Right lobe of liver (tissue), 6 donors: Measurements from ENCODE around the gene AJUBA. TPM values are rescaled to one million over a fixed set of nuclear protein-coding genes. Genes with fewer than 3 reads are reported as not detected.
"Not testable (repeated sequence)": the region's sequence is repeated elsewhere in the genome, so short reads cannot be mapped to it uniquely, and the experiment has no call there.

ENCODE experiments used
- ATAC-seq, 4 donors: fragments of 200-7000 bp; cut with Tn5 transposase; one replicate each; pipeline ENCODE4 v1.9.1; 2020; ENCODE audit warnings: mild to moderate bottlenecking in 4 of 4, moderate library complexity in 4 of 4
- DNase-seq, 3 donors: peaks; one replicate each; pipeline ENCODE4 v3.0.0-alpha.2; 2020
- H3K27ac ChIP-seq, 3 donors: fragments of 200-600 bp; one replicate each; pipeline ENCODE4 v1.8.0; 2022
- H3K27me3 ChIP-seq, 2 donors: fragments of 200-600 bp; one replicate each; pipeline ENCODE4 v1.8.0; 2022
- H3K36me3 ChIP-seq, 4 donors: fragments of 200-600 bp; sonication (generic) in 1 of 4; one replicate each; pipeline versions ENCODE4 v1.5.1 to v1.8.0; 2017 to 2022; ENCODE audit warnings: control low read depth in 1 of 4
- H3K4me1 ChIP-seq, 4 donors: fragments of 200-600 bp; sonication (generic) in 1 of 4; one replicate each; pipeline versions ENCODE4 v1.5.1 to v1.8.0; 2017 to 2022; ENCODE audit warnings: control low read depth in 1 of 4
- H3K4me3 ChIP-seq, 3 donors: fragments of 200-600 bp; one replicate each; pipeline ENCODE4 v1.8.0; 2022
- H3K9me3 ChIP-seq, 4 donors: fragments of 200-600 bp; sonication (generic) in 1 of 4; one replicate each; pipeline versions ENCODE4 v1.5.1 to v1.8.0; 2017 to 2022; ENCODE audit warnings: control low read depth in 1 of 4
- POLR2A ChIP-seq: fragments of 450-650 bp; IDR thresholded peaks from one replicate; pipeline ENCODE4 v1.6.1; 2017; ENCODE audit warnings: antibody characterized with exemption, mild to moderate bottlenecking
- WGBS: methylation state at CpG from one replicate; pipeline ENCODE4 v1.1.6; 2018; ENCODE audit warnings: low coverage, low lambda C conversion rate; ENCODE audit not compliant: insufficient coverage; ENCODE audit errors: missing lambda C conversion rate; 5-methylcytosine and 5-hydroxymethylcytosine counted together
- intact Hi-C, 2 donors: fragments of 100-400 bp; cut with DNase I; formaldehyde crosslinking; loops; one replicate each; pipeline versions ENCODE4 v1.11.2 to v1.14.1; 2022
- total RNA-seq, 6 experiments: library from RNA; depleted of rRNA in 2 of 6; stranded (reverse); fragments of >200 nt in 2 of 6; fragmentation: NEBNext Ultra II Directional in 3 of 6; extraction: Animal tissue kit (Norgen Biotek cat#: 25700) in 3 of 6; gene quantifications; one replicate each; pipeline versions ENCODE4 v1.1.0 to v1.2.4, GENCODE V29; 2016 to 2023
- TF ChIP-seq, protein P1 (sequence below), 4 donors: fragments of 200-600 bp in 3 of 4; fragments of 450-650 bp in 1 of 4; IDR thresholded peaks; one replicate each; pipeline versions ENCODE4 v1.5.1 to v1.8.0; 2016 to 2022; ENCODE audit warnings: antibody characterized with exemption in 4 of 4, mild to moderate bottlenecking in 2 of 4
- donor health status: DM: no; HTN: yes; CAD: no.
- donor health status: DM: no; HTN: no; CAD: no.
- donor health status: DM: no; HTN: no; CAD: no.
- donor health status: DM: no; HTN: yes; CAD: no.
- donor health status: DM: no; HTN: yes; CAD: no.

The AJUBA gene
- total RNA-seq, 6 experiments from 2014 or later: 7.8 to 64.6 (median 54.2) TPM

DNA sequence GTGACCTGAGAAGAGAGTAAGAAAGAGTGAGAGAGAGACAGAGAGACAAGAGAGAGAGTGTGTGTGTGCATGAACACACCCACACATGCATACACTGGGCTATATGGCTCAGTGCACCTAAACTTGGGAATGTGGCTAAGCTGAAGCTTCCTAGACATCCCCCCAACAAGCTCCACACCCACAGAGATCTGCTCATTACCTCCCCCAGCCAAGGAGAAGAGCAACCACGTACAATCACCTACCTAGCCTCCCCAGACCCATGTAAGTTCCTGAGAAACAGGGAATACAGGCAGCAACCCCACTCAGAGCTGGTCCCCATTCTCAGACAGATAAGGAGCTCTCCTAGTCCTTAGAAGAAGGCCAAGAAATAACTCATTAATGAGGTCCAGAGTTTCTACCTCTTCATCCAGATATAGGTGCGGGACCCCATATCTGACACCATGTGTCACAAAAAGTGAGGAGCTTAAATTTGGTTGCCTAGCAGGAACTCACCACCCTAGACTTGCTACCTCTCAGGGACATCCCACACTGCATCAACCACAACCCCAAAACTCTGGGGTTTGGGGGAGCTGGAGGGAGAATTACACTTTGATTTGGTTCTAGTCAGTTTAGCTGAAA lies 9.9 kb downstream of the AJUBA start:
- no peak for DNase-seq
- Histone ChIP-seq H3K27me3 (no peaks in the 10 kb centered on the region), H3K4me1 (peaks cover 0 to 40% (median 16%) of the 10 kb centered on the region in 4 donors), H3K9me3 (no peaks in the 10 kb centered on the region), H3K4me3 (no peak overlapping the region), H3K36me3 (peaks cover 0 to 26% (median 3%) of the 10 kb centered on the region in 4 donors), H3K27ac (no peak overlapping the region)
- intact Hi-C loops: no loop called here
- no peak for TF ChIP-seq POLR2A
- TF ChIP-seq, protein P1, sequence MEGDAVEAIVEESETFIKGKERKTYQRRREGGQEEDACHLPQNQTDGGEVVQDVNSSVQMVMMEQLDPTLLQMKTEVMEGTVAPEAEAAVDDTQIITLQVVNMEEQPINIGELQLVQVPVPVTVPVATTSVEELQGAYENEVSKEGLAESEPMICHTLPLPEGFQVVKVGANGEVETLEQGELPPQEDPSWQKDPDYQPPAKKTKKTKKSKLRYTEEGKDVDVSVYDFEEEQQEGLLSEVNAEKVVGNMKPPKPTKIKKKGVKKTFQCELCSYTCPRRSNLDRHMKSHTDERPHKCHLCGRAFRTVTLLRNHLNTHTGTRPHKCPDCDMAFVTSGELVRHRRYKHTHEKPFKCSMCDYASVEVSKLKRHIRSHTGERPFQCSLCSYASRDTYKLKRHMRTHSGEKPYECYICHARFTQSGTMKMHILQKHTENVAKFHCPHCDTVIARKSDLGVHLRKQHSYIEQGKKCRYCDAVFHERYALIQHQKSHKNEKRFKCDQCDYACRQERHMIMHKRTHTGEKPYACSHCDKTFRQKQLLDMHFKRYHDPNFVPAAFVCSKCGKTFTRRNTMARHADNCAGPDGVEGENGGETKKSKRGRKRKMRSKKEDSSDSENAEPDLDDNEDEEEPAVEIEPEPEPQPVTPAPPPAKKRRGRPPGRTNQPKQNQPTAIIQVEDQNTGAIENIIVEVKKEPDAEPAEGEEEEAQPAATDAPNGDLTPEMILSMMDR (IDR thresholded peaks at IDR 0.05): no peak
- no peak for ATAC-seq
- 100% methylated on average over 1 of the region's 2 CpGs for WGBS

DNA sequence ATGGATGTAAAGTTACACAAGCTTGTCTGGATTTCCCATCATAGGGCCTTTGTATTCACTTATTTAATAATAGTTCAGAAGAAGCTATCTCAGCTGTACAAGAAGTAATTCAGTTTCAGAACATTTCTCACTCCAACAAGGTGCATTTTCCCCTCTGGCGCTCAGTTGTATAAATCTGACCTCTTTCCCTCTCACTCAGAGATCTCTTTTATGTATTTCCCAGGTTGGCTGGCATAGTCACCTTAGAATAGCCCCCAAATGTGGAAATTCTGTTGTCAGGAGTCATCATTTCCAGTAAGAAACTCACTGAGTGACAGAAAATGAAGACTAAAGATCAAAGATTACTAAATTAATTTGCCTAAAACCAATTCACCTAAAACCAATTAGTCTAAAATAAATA lies 11.2 kb downstream of the AJUBA start:
- H3K4me1 ChIP-seq: peaks cover 0 to 30% (median 9%) of the 10 kb centered on the region in 4 donors
- ATAC-seq (no peak), DNase-seq (no peak)
- H3K27me3 ChIP-seq: no peaks in the 10 kb centered on the region
- intact Hi-C loops: no loop called here
- no peaks in the 10 kb centered on the region for H3K9me3 ChIP-seq
- H3K36me3 ChIP-seq: peaks cover 0 to 26% (median 3%) of the 10 kb centered on the region in 4 donors
- no peak overlapping the region for H3K4me3 ChIP-seq
- no peak overlapping the region for H3K27ac ChIP-seq
- 80% methylated on average over 1 of the region's 1 CpG for WGBS
- TF ChIP-seq, protein P1 (IDR thresholded peaks at IDR 0.05): no peak
- no peak for TF ChIP-seq POLR2A

DNA sequence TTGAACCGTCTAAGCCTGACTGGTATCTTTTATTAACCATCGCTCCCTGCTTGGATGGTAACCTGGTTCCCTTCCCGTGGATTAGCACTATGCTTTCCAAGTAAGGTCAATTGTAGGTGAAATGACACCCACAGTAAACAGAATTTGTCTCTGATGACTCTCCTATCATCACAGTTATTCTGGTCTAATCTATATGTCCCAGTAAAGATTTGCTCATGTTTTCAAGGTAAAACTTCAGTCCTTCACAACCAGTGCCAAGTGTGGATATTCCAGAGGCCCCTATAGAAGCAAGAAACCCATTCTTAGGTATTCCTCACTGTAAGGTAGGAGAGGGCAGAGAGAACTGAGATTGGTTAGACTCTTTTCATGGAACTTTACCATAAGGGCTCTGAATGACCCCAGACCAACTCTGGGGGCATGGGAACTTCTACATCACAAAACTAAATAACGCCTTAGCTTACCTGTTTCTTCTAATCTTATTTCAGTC lies 15.5 kb downstream of the AJUBA start:
- H3K36me3 ChIP-seq: peaks cover 0 to 7% (median under 1%) of the 10 kb centered on the region in 4 donors
- no peaks in the 10 kb centered on the region for H3K4me1 ChIP-seq
- H3K27me3 ChIP-seq: no peaks in the 10 kb centered on the region
- DNase-seq: no peak
- H3K4me3 ChIP-seq: no peak overlapping the region
- 46% methylated on average over 4 of the region's 4 CpGs for WGBS
- TF ChIP-seq POLR2A: peak; percentile 9
- TF ChIP-seq, protein P1 (IDR thresholded peaks at IDR 0.05): no peak
- intact Hi-C loops: no loop called here
- H3K9me3 ChIP-seq: no peaks in the 10 kb centered on the region
- ATAC-seq: peak in 2 of 4 donors; percentile 16 to 66
- H3K27ac ChIP-seq: no peak overlapping the region

DNA sequence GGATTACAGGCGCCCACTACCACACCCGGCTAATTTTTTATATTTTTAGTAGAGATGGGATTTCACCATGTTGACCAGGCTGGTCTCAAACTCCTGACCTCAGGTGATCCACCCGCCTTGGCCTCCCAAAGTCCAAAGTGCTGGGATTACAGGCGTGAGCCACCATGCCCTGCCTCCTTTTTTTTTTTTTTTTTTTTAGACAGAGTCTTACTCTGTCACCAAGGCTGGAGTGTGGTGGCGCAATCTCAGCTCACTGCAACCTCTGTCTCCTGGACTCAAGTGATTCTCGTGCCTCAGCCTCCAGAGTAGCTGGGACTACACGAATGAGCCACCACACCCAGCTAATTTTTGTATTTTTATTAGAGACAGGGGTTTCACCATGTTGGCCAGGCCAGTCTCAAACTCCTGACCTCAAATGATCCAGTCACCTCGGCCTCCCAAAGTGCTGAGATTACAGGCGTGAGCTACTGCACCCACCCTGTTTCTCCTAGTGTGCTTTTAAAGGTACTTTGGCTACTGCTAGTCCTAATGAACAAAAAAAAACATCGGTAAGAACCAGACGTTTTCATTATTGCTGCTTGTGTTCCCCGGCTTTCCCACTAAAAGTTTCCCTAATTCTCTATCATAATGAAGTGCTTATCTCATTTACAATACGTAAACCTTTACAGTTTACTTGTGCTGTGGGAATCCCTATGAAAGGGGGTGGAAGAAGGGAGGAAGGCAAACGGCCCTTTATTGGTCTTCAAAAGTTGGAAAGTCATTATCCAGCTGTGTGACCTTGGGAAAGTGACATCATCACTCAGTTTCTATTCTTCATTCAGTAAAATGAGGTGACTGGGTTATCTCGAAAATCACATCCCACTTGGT lies 16.2 kb downstream of the AJUBA start:
- H3K27me3 ChIP-seq, intact Hi-C loops, DNase-seq, H3K4me1 ChIP-seq, H3K9me3 ChIP-seq, H3K27ac ChIP-seq, H3K4me3 ChIP-seq, H3K36me3 ChIP-seq: not testable (repeated sequence)
- 51% methylated on average over 14 of the region's 15 CpGs for WGBS
- ATAC-seq: peak in 3 of 4 donors; percentile 19 to 43 (median 32)
